Transverse colon (tissue), 4 donors: Measurements from ENCODE around the gene VAPA. TPM values are rescaled to one million over a fixed set of nuclear protein-coding genes. Genes with fewer than 3 reads are reported as not detected.

Experiments used
- DNase-seq: peaks from one replicate; pipeline ENCODE4 v3.0.0-alpha.2; 2019
- H3K27ac ChIP-seq, 4 donors: fragments of 200-600 bp; sonication (generic); 2 replicates each; pipeline ENCODE4 v1.5.1; 2016 to 2018; ENCODE audit warnings: inconsistent platforms in 4 of 4
- H3K27me3 ChIP-seq: fragments of 200-600 bp; sonication (generic); 2 replicates; pipeline ENCODE4 v1.5.1; 2017; ENCODE audit warnings: inconsistent platforms
- H3K36me3 ChIP-seq, 4 donors: fragments of 200-600 bp; sonication (generic); 2 replicates each; pipeline ENCODE4 v1.5.1; 2017 to 2019; ENCODE audit warnings: inconsistent platforms in 4 of 4
- H3K4me1 ChIP-seq, 4 donors: fragments of 200-600 bp; sonication (generic); 2 replicates each; pipeline ENCODE4 v1.5.1; 2017 to 2020; ENCODE audit warnings: inconsistent platforms in 4 of 4
- H3K4me3 ChIP-seq, 4 donors: fragments of 200-600 bp; sonication (generic); 1 replicate in 1 of 4; 2 replicates in 3 of 4; pipeline versions ENCODE4 v1.5.1 to v1.6.1; 2017 to 2019; ENCODE audit warnings: inconsistent platforms in 4 of 4
- H3K9me3 ChIP-seq, 2 donors: fragments of 200-600 bp; sonication (generic); 2 replicates each; pipeline ENCODE4 v1.5.1; 2017 to 2019; ENCODE audit warnings: inconsistent platforms in 2 of 2
- CTCF ChIP-seq, 5 experiments: fragments of 200-600 bp in 3 of 5; fragments of 450-650 bp in 2 of 5; sonication (generic) in 3 of 5; IDR thresholded peaks; 1 replicate in 2 of 5; 2 replicates in 3 of 5; pipeline ENCODE4 v1.5.1; 2016 to 2017; ENCODE audit warnings: antibody characterized with exemption in 5 of 5, inconsistent platforms in 3 of 5, mild to moderate bottlenecking in 2 of 5, moderate library complexity in 1 of 5
- EP300 ChIP-seq: sonication (generic); formaldehyde crosslinking; IDR thresholded peaks from one replicate; pipeline ENCODE4 v1.6.1; 2017; ENCODE audit warnings: antibody characterized with exemption, low read depth
- POLR2A ChIP-seq: fragments of 450-650 bp; IDR thresholded peaks from one replicate; pipeline ENCODE4 v1.6.1; 2016; ENCODE audit warnings: antibody characterized with exemption, mild to moderate bottlenecking, moderate library complexity
- POLR2AphosphoS5 ChIP-seq, 3 donors: sonication (generic); formaldehyde crosslinking; IDR thresholded peaks; one replicate each; pipeline ENCODE4 v1.6.1; 2016; ENCODE audit warnings: antibody characterized with exemption in 3 of 3
- WGBS, 2 donors: methylation state at CpG; one replicate each; pipeline ENCODE4 v1.1.5; 2018; ENCODE audit warnings: low coverage in 1 of 2; 5-methylcytosine and 5-hydroxymethylcytosine counted together
- in situ Hi-C, 4 donors: fragments of 200-750 bp; cut with MboI; loops; one replicate each; pipeline versions ENCODE4 v1.15.0 to v1.15.1; 2017; ENCODE audit warnings: low sequenced_read_pairs in 3 of 4, low pct_ligation_motif_present in 1 of 4, low pct_unique_long_range_greater_than_20kb in 1 of 4
- intact Hi-C: fragments of 100-400 bp; cut with DNase I; formaldehyde crosslinking; loops from one replicate; pipeline ENCODE4 v1.15.1; 2023; ENCODE audit warnings: low total_unique reads
- total RNA-seq, 4 donors: library from RNA; depleted of rRNA; stranded (reverse); fragments of >200 nt; gene quantifications; one replicate each; pipeline ENCODE4 v1.1.0, GENCODE V29; 2016

Gene VAPA
- 100 to 1,000 TPM; 110 to 322 (median 213) TPM for total RNA-seq

- intact Hi-C loops = loop anchor here (10.0 kb wide), 1 partner anchor 59 kb away; no protein-coding TSS in a partner anchor
Measured at GRCh38 chr18:9913526-9914333, at the start of gene VAPA. Gene VAPA (plus strand): TSS chr18:9914016. CDS start chr18:9914257, 241 bp downstream.

GRCh38 chr18:9865764-9866490 lies 47.9 kb upstream of the VAPA start:
- intact Hi-C loops (no loop called here), in situ Hi-C loops (no loop called here)
- Histone ChIP-seq H3K4me3 (no peak overlapping the region), H3K27ac (no peak overlapping the region), H3K9me3 (peaks cover 4 to 5% of the 10 kb centered on the region in 2 donors), H3K27me3 (no peaks in the 10 kb centered on the region), H3K36me3 (no peaks in the 10 kb centered on the region), H3K4me1 (peaks cover 17 to 24% (median 20%) of the 10 kb centered on the region in 4 donors)
- no peak for DNase-seq
- WGBS, 2 donors = 92 to 100% methylated on average over 5 to 7 of the region's 7 CpGs
- TF ChIP-seq POLR2AphosphoS5 (IDR thresholded peaks at IDR 0.05) (no peak), CTCF (IDR thresholded peaks at IDR 0.05) (no peak), POLR2A (no peak), EP300 (no peak)

More at GRCh38 chr18:9913526-9914333, at the start of gene VAPA:
- TF ChIP-seq POLR2AphosphoS5 (IDR thresholded peaks at IDR 0.05) (peak; percentile 96 to 99 (median 99)), POLR2A (peak; percentile 97), EP300 (no peak), CTCF (IDR thresholded peaks at IDR 0.05) (peak in 1 of 5 experiments; percentile 10)
- Histone ChIP-seq H3K9me3 (no peaks in the 10 kb centered on the region), H3K36me3 (no peaks in the 10 kb centered on the region), H3K4me1 (peaks cover 7 to 39% (median 32%) of the 10 kb centered on the region in 4 donors), H3K27me3 (no peaks in the 10 kb centered on the region), H3K27ac (peak within 1 kb of the TSS; percentile 99 to 100 (median 99)), H3K4me3 (peak within 1 kb of the TSS; percentile 80 to 97 (median 92))
- 0 to 1% methylated on average over 2 to 43 of the region's 87 CpGs for WGBS, 2 donors
- peak; percentile 95 for DNase-seq
- in situ Hi-C loops = loop anchor here in 1 of 4 donors (25.0 kb wide), 1 partner anchor 301 kb away; the partner anchor contains the start of gene PPP4R1

- intact Hi-C loops = no loop called here
- Histone ChIP-seq H3K27me3 (no peaks in the 10 kb centered on the region), H3K4me1 (peaks cover 17 to 24% (median 20%) of the 10 kb centered on the region in 4 donors), H3K36me3 (no peaks in the 10 kb centered on the region), H3K4me3 (no peak overlapping the region), H3K9me3 (peaks cover 4 to 5% of the 10 kb centered on the region in 2 donors), H3K27ac (no peak overlapping the region)
- WGBS, 2 donors = 84% methylated on average over 3 of the region's 3 CpGs; no CpG with 5 or more reads in 1 of the 2 donors
- TF ChIP-seq CTCF (IDR thresholded peaks at IDR 0.05) = no peak
- no peak for DNase-seq
- in situ Hi-C loops = no loop called here
Measured at GRCh38 chr18:9866627-9867026, 47.2 kb upstream of the VAPA start.

- H3K4me3 ChIP-seq = no peak overlapping the region
Measured at GRCh38 chr18:9867071-9867594, 46.7 kb upstream of the VAPA start.

More at GRCh38 chr18:9867071-9867594, 46.7 kb upstream of the VAPA start:
- no peaks in the 10 kb centered on the region for H3K36me3 ChIP-seq
- H3K9me3 ChIP-seq = peaks cover 4 to 5% of the 10 kb centered on the region in 2 donors
- no peak for DNase-seq
- no peak overlapping the region for H3K27ac ChIP-seq
- in situ Hi-C loops (no loop called here), intact Hi-C loops (no loop called here)
- no peaks in the 10 kb centered on the region for H3K27me3 ChIP-seq
- 50 to 89% methylated on average over 1 to 4 of the region's 4 CpGs for WGBS, 2 donors
- H3K4me1 ChIP-seq = peaks cover 17 to 24% (median 20%) of the 10 kb centered on the region in 4 donors
- TF ChIP-seq CTCF (IDR thresholded peaks at IDR 0.05) (no peak), EP300 (no peak), POLR2AphosphoS5 (IDR thresholded peaks at IDR 0.05) (no peak), POLR2A (no peak)
